ENCODE measurements around the gene MSI2. TPM values are rescaled to one million over a fixed set of nuclear protein-coding genes. Genes with fewer than 3 reads are reported as not detected.

The MSI2 gene
- polyA plus RNA-seq, 12 donors: 24.1 to 40.3 (median 34.1) TPM; not detected in 1

GRCh38 chr17:57733085-57733484 lies 476.8 kb downstream of the MSI2 start:
- no peak for DNase-seq

Other genes starting within 250 kb of the MSI2 start
- 10 to 100 TPM in 11 of 12 donors, not detected in 1; 45.8 to 86.5 (median 61.3) TPM for gene AKAP1, start 171.3 kb upstream of the MSI2 start, polyA plus RNA-seq (ENCODE audit: insufficient read length in 12 of 12)

All from muscle of arm (tissue), 12 donors.